ENCODE results near the gene KIF16B.

KIF16B gene

GRCh38 chr20:16418616-16419015, 154.6 kb downstream of the KIF16B start:
- TF ChIP-seq ZFX (IDR thresholded peaks at IDR 0.05) = no peak
- no peak for TF ChIP-seq CTCF (conservative IDR thresholded peaks at IDR 0.05)
- H3K27ac ChIP-seq = no peak overlapping the region

- TF ChIP-seq ZFX (IDR thresholded peaks at IDR 0.05) (no peak), CTCF (conservative IDR thresholded peaks at IDR 0.05) (no peak)
- H3K27ac ChIP-seq = no peak overlapping the region
Observed at GRCh38 chr20:16417001-16417400, 156.2 kb downstream of the KIF16B start.

GRCh38 chr20:16415071-16416053, 157.9 kb downstream of the KIF16B start:
- TF ChIP-seq ZFX (IDR thresholded peaks at IDR 0.05) (no peak), CTCF (conservative IDR thresholded peaks at IDR 0.05) (no peak)
- H3K27ac ChIP-seq = no peak overlapping the region

- no peak for TF ChIP-seq ZFX (IDR thresholded peaks at IDR 0.05)
- no peak for TF ChIP-seq CTCF (conservative IDR thresholded peaks at IDR 0.05)
- no peak overlapping the region for H3K27ac ChIP-seq
Observed at GRCh38 chr20:16412906-16413305, 160.3 kb downstream of the KIF16B start.

GRCh38 chr20:16411361-16411760, 161.9 kb downstream of the KIF16B start:
- no peak overlapping the region for H3K27ac ChIP-seq
- TF ChIP-seq ZFX (IDR thresholded peaks at IDR 0.05) = no peak
- no peak for TF ChIP-seq CTCF (conservative IDR thresholded peaks at IDR 0.05)

- no peak for TF ChIP-seq ZFX (IDR thresholded peaks at IDR 0.05)
- no peak overlapping the region for H3K27ac ChIP-seq
Observed at GRCh38 chr20:16410626-16411025, 162.6 kb downstream of the KIF16B start.

GRCh38 chr20:16408981-16409380, 164.3 kb downstream of the KIF16B start:
- no peak overlapping the region for H3K27ac ChIP-seq
- TF ChIP-seq CTCF (conservative IDR thresholded peaks at IDR 0.05) = no peak
- TF ChIP-seq ZFX (IDR thresholded peaks at IDR 0.05) = no peak

All from C4-2B (cell line).